Fibroblast of pulmonary artery (primary cell): ENCODE results near the gene NXNL2.

ENCODE experiments used
- DNase-seq: peaks from one replicate; pipeline ENCODE4 v3.0.0-alpha.2; 2010; ENCODE audit warnings: low read depth
- H3K4me3 ChIP-seq: replicated peaks from 2 replicates; pipeline ENCODE4 v1.5.1; 2011; ENCODE audit warnings: low read depth, mild to moderate bottlenecking, control low read depth, low read length, moderate library complexity
- CTCF ChIP-seq: IDR thresholded peaks from 2 replicates; pipeline ENCODE4 v1.5.1; 2011; ENCODE audit warnings: mild to moderate bottlenecking, control low read depth, low read length, inconsistent platforms; ENCODE audit errors: missing control alignments

The NXNL2 gene

GRCh38 chr9:88537761-88538091, 2.7 kb downstream of the NXNL2 start:
- no peak for TF ChIP-seq CTCF
- DNase-seq: peak; percentile 85
- H3K4me3 ChIP-seq: no peak overlapping the region

GRCh38 chr9:88538311-88539085, 3.5 kb downstream of the NXNL2 start:
- no peak for TF ChIP-seq CTCF
- H3K4me3 ChIP-seq: no peak overlapping the region
- no peak for DNase-seq

- TF ChIP-seq CTCF: no peak
- no peak overlapping the region for H3K4me3 ChIP-seq
- no peak for DNase-seq
Observed at GRCh38 chr9:88539246-88539645, 4.3 kb downstream of the NXNL2 start.

- DNase-seq: no peak
- no peak for TF ChIP-seq CTCF
- H3K4me3 ChIP-seq: no peak overlapping the region
Observed at GRCh38 chr9:88540251-88540763, 5.3 kb downstream of the NXNL2 start.

GRCh38 chr9:88544245-88544644, 9.3 kb downstream of the NXNL2 start:
- DNase-seq: peak; percentile 75
- no peak for TF ChIP-seq CTCF
- H3K4me3 ChIP-seq: no peak overlapping the region

GRCh38 chr9:88551546-88552137, 16.7 kb downstream of the NXNL2 start:
- H3K4me3 ChIP-seq: no peak overlapping the region
- no peak for DNase-seq
- TF ChIP-seq CTCF: no peak
